ENCODE data around the gene ZBTB42. TPM values are rescaled to one million over a fixed set of nuclear protein-coding genes. Genes with fewer than 3 reads are reported as not detected.

The ZBTB42 gene
- total RNA-seq, 2 experiments from 2014 or later: 3.0 TPM

- POLR2A ChIA-PET: no interaction called here
- CTCF ChIA-PET: interaction anchor here (0.5 to 1.8 kb wide), 4 partner anchors 10 to 278 kb away, joined by 3 to 7 read pairs (median 3); no protein-coding TSS in a partner anchor
These were observed 33.9 kb upstream of the ZBTB42 start for GRCh38 chr14:104766863-104767633.

GRCh38 chr14:104767634-104767918 is 33.3 kb upstream of the ZBTB42 start:
- POLR2A ChIA-PET: no interaction called here
- CTCF ChIA-PET: interaction anchor here (0.5 to 2.7 kb wide), 8 partner anchors 10 to 277 kb away, joined by 3 to 32 read pairs (median 8); partner anchors contain the start of genes SIVA1 and ZBTB42

- CTCF ChIA-PET: interaction anchor here (0.6 to 2.7 kb wide), 18 partner anchors 9 to 533 kb away, joined by 3 to 32 read pairs (median 5); partner anchors contain the start of genes INF2, SIVA1 and ZBTB42
These were observed 32.2 kb upstream of the ZBTB42 start for GRCh38 chr14:104768437-104769323.

GRCh38 chr14:104769324-104770071 is 31.4 kb upstream of the ZBTB42 start:
- CTCF ChIA-PET: interaction anchor here (1.2 to 2.7 kb wide), 13 partner anchors 11 to 100 kb away, joined by 3 to 32 read pairs (median 10); partner anchors contain the start of genes SIVA1 and ZBTB42

More at GRCh38 chr14:104768437-104769323, 32.2 kb upstream of the ZBTB42 start:
- POLR2A ChIA-PET: interaction anchor here (0.5 to 1.5 kb wide), 2 partner anchors 16 to 96 kb away, joined by 3 to 4 read pairs; partner anchors contain the start of gene SIVA1

GRCh38 chr14:104770072-104770579 is 30.8 kb upstream of the ZBTB42 start:
- POLR2A ChIA-PET: no interaction called here
- CTCF ChIA-PET: interaction anchor here (1.3 to 2.7 kb wide), 6 partner anchors 9 to 56 kb away, joined by 3 to 18 read pairs (median 7); partner anchors contain the start of genes SIVA1 and ZBTB42

More at GRCh38 chr14:104769324-104770071, 31.4 kb upstream of the ZBTB42 start:
- POLR2A ChIA-PET: interaction anchor here (1.5 kb wide), 1 partner anchor 16 kb away, joined by 3 read pairs; the partner anchor contains the start of gene SIVA1

GRCh38 chr14:104770851-104771272 is 30.0 kb upstream of the ZBTB42 start:
- POLR2A ChIA-PET: no interaction called here
- CTCF ChIA-PET: interaction anchor here (0.9 to 2.0 kb wide), 6 partner anchors 8 to 55 kb away, joined by 3 to 10 read pairs (median 6); partner anchors contain the start of genes SIVA1 and ZBTB42

DNA sequence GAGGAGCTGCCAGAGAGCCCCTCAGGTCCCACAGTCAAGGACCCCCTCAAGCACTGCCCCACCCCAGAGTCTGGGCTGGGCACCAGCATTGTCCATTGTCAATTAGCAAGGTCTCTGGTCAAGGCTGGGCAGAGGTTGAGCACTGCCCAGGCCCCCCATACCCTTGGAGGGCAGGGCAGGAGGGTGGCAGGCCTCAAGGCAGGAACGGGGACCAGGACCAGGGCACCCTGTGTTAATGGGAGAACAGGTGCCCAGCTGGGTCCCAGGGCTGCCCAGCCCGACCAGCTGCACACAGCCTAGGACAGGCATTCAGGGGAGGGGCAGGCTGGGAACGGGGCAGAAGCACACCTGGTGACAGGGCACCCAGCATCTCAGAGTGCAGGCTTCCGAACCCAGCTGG is 29.5 kb upstream of the ZBTB42 start:
- ChIA-PET POLR2A (no interaction called here), CTCF (interaction anchor here (0.9 to 2.0 kb wide), 5 partner anchors 8 to 46 kb away, joined by 3 to 8 read pairs (median 5); partner anchors contain the start of genes SIVA1 and ZBTB42)

DNA sequence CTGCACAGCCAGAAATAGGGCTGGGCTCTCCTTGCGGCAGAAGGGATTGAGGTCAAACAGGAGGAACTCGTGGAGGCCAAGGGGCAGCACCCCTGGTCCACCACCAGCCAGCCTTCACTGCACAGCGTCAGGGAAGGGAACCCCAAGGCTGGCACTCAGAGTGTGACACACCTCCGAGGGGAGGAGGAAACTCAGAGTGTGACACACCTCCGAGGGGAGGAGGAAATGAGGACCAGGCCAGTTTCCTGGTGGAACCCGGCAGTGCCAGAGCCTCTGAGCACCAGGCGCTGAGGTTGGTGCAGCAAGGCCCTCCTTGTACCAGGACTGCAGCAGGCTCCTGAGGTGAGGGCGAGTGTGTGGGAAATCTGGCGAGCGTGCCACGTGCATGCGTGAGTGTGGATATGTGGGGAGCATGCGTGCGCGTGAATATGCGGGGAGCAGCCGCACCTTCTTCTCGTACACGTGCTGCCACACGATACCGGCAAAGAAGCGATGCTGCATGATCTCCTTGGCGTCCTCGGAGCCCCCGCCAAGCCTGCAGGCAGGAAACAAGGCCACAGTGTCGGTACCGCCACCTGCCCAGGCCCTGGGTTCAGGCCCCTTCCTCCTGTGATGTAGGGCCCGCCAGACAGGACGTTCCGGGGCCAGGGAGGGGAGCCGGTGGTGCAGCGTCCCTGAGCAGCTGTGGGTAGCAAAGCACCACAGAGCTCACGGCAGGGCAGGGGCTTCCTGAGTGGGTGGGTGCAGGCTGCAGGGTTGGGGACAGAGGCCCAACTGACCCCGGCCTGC is 28.8 kb upstream of the ZBTB42 start:
- POLR2A ChIA-PET: no interaction called here
- CTCF ChIA-PET: interaction anchor here (0.6 to 2.0 kb wide), 2 partner anchors 19 to 282 kb away, joined by 4 to 8 read pairs; no protein-coding TSS in a partner anchor

- ChIA-PET POLR2A (no interaction called here), CTCF (interaction anchor here (1.5 kb wide), 1 partner anchor 53 kb away, joined by 3 read pairs; no protein-coding TSS in a partner anchor)
These were observed 28.0 kb upstream of the ZBTB42 start for GRCh38 chr14:104772707-104773504.

- ChIA-PET CTCF (interaction anchor here (1.5 kb wide), 1 partner anchor 52 kb away, joined by 3 read pairs; no protein-coding TSS in a partner anchor), POLR2A (no interaction called here)
These were observed 27.1 kb upstream of the ZBTB42 start for GRCh38 chr14:104773505-104774452.

DNA sequence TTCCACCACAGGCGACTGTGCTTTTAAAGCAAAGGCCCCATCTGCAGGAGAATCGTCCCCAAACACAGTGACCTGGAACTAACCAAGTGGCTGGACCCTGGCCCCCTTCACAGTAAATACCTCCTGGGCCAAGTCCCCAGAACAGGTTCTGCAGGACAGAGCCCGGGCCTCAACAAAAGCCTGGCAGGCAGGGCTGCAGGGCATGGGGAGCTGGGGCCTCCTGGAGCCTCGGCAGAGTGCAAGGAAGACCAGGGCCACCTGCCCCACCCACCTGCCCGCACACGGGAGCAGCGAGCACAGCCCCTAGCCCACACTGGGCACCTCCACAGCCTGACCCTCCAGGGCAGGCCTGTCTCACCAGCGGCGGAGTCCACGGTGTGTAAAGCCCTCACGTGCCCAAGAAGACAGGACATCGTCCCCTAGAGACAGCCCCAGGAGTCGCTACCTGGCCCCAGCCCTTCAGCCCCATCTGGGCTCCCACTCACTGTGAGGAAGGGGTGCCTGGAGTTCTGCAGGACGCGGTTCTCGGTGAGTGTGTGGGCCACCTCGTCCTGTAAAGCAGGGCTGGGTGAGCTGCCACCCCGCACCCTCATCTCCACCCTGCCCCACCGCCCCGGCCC is 26.3 kb upstream of the ZBTB42 start:
- CTCF ChIA-PET: no interaction called here
- POLR2A ChIA-PET: no interaction called here

DNA sequence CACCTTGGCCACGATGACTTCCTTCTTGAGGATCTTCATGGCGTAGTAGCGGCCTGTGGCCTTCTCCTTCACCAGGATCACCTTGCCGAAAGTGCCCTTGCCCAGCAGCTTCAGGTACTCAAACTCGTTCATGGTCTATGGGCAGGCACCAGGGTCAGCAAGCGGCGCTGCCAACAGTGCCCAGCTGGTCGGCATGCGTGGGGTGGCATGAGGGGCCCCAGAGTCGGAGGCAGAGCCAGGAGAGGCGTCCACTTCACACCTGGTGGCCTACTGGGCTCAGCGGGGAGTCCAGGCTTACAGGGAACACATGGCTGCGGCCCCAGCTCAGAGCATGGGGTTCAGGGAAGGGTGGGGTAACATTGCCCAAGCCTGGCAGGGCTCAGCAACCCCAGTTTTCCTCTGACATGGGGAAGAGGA is 25.8 kb upstream of the ZBTB42 start:
- ChIA-PET POLR2A (no interaction called here), CTCF (no interaction called here)

GRCh38 chr14:104776481-104776880 is 24.4 kb upstream of the ZBTB42 start:
- CTCF ChIA-PET: no interaction called here
- POLR2A ChIA-PET: interaction anchor here (0.7 kb wide), 1 partner anchor 18 kb away, joined by 6 read pairs; no protein-coding TSS in a partner anchor

GRCh38 chr14:104776961-104777807 is 23.7 kb upstream of the ZBTB42 start:
- CTCF ChIA-PET: interaction anchor here (0.6 to 1.1 kb wide), 2 partner anchors 9 to 285 kb away, joined by 4 read pairs; no protein-coding TSS in a partner anchor

More at GRCh38 chr14:104776961-104777807, 23.7 kb upstream of the ZBTB42 start:
- POLR2A ChIA-PET: no interaction called here
